ENCODE measurements around the gene SOX3. TPM values are rescaled to one million over a fixed set of nuclear protein-coding genes. Genes with fewer than 3 reads are reported as not detected.

Gene SOX3
- total RNA-seq (2014; rRNA removed; shearing (Covaris generic)) = not detected in 2 replicates

DNA sequence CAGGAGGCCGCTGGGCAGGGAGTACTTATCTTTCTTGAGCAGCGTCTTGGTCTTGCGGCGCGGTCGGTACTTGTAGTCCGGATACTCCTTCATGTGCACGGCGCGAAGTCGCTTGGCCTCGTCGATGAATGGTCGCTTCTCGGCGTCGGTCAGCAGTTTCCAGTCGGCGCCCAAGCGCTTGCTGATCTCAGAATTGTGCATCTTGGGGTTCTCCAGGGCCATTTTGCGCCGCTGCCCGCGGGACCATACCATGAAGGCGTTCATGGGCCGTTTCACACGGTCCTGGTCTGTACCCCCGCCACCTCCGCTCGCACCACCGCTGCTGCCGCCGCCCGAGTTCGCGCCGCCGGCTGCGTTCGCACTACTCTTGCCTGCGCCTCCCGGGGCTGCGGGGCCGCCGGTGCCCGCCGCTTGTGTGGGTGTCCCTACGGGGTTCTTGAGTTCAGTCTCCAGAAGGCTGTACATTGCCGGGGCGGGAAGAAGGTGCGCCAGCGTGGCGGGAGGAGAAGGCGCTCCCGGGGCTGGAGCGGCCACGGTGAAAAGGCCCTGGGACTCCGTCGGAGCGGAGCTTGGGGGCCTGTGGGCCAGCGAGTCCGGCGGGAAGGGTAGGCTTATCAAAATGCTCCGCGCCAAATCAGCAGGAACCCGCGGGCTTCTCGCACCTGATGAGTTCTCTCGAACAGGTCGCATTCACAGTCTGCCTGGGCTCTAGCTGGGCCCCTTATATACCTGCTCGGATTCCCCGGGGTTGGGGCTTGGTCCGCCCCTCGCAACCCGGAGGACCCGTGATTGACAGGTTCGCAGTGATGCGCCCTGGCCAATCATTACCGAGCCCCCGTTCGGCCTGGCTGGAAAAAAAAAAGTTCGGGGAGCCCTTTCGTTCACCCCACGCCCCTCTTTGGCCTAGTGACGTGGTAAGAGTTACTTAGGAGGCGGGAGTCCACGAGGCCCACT is at the start of gene SOX3:
Gene SOX3, minus strand, starts transcription at position 699 of the 954 bp plus-strand sequence. Its CDS starts 9 bp downstream, at position 690.
- DNase-seq (ENCODE audit: low spot score) = no peak

- DNase-seq (ENCODE audit: low spot score) = no peak
Measured at GRCh38 chrX:140548985-140549384, 44.1 kb upstream of the SOX3 start.

- DNase-seq (ENCODE audit: low spot score) = no peak
Measured at GRCh38 chrX:140526171-140526570, 21.3 kb upstream of the SOX3 start.

DNA sequence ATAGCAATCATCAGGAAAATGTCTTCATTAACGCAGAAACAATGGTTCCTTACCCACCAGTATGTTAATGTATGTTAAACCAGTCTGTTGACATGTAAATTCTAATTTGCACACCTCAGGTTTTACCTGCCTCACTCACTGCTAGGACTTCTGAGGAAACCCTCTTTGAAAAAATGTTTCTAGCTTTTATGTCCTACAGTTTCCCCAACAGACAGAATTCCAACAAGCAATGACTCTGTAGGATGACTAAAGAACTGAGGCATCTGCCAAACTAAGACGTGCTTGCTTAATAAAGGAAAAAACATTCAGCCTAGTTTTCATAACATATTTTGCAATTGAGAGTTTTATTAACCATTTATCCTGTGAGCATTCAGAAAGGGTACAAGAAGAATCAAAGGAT is 20.6 kb upstream of the SOX3 start:
- no peak for DNase-seq (ENCODE audit: low spot score)

- DNase-seq (ENCODE audit: low spot score) = no peak
Measured at GRCh38 chrX:140524556-140524955, 19.7 kb upstream of the SOX3 start.

GRCh38 chrX:140521393-140521792 is 16.5 kb upstream of the SOX3 start:
- no peak for DNase-seq (ENCODE audit: low spot score)

GRCh38 chrX:140514554-140514953 is 9.7 kb upstream of the SOX3 start:
- DNase-seq (ENCODE audit: low spot score) = no peak

GRCh38 chrX:140510895-140511295 is 6.0 kb upstream of the SOX3 start:
- no peak for DNase-seq (ENCODE audit: low spot score)

GRCh38 chrX:140510306-140510676 is 5.4 kb upstream of the SOX3 start:
- DNase-seq (ENCODE audit: low spot score) = no peak

- DNase-seq (ENCODE audit: low spot score) = no peak
Measured at GRCh38 chrX:140509468-140510305, 4.8 kb upstream of the SOX3 start.

DNA sequence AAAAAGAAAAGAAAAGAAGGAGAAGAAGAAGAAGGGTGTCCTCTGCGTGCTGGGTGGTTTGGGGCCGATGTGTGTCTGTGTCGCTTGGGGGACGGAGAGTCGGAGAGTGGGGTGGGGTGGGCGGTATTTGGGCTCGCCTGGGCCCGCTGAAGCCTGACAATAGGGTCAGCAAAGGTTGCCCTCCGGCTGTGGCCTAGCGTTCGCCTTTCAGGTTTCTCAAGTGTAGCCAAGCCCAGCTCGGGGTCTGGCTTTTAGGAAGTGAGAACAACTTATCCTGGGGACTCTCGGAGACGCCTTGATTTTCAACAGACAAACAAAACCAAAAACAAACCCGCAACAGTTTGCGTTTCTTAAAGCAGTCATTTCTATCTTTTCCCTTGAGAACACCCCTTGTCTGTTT is 4.1 kb upstream of the SOX3 start:
- no peak for DNase-seq (ENCODE audit: low spot score)

GRCh38 chrX:140507982-140508305 is 3.1 kb upstream of the SOX3 start:
- no peak for DNase-seq (ENCODE audit: low spot score)

DNA sequence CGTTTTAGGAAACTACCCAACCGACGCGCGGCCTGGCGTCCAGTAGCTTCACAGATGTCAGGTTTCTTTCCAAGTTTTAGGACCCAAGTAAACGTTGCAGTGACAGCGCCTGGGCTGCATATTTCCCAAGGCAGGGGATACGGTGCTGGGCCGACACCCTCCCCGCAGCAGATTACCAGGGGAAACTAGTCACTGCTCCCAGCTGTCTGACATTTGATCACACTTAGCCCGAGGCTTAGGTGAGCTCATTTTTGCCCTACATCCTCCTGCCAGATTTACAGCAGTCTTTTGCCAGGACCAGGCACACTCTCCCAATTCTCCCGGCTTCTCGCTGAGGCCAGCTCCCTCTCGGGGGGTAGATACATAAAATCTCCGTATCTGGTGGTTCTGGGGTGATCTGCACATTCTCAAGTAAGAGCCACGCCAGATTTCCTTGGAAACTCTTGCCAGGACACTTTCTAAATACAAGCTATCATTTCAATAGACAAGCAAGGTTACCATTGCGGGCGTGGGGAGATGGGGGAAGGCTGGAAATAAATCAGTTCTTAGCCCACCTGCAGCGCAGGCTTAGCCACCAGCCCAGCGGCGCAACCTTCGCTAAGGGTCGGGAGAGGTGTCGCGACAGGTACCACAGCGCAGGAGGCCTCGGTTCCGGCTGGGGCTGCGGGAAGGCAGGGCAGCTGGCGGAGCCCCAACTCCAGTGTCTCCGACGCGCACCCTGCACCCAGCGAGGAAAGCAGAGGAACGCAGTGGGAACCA is 2.5 kb upstream of the SOX3 start:
- DNase-seq (ENCODE audit: low spot score) = peak; percentile 8

GRCh38 chrX:140505421-140506337 is 810 bp upstream of the SOX3 start:
- DNase-seq (ENCODE audit: low spot score) = no peak

- DNase-seq (ENCODE audit: low spot score) = no peak
Measured at GRCh38 chrX:140503714-140504351, 1.0 kb downstream of the SOX3 start.

DNA sequence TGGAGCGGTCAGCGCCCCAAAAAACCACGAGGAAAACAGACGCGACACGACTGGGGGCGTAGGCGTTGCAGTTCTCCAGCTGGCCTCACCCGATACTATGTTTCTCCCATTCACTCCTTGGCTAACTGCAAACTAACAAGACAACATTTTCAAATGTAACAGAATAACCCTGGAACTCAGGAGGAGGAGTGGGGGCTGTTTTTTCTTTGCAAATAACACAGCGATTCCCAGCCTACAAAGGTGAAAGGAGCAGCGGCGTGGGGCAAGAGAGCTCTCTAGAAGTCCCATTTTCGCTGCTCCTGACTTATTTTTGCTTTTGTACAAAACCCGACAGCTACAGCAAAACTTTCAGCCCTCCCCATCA is 1.6 kb downstream of the SOX3 start:
- DNase-seq (ENCODE audit: low spot score) = no peak

GRCh38 chrX:140502491-140503237 is 2.2 kb downstream of the SOX3 start:
- DNase-seq (ENCODE audit: low spot score) = no peak

GRCh38 chrX:140501940-140502468 is 2.9 kb downstream of the SOX3 start:
- no peak for DNase-seq (ENCODE audit: low spot score)

GRCh38 chrX:140501321-140501720 is 3.5 kb downstream of the SOX3 start:
- no peak for DNase-seq (ENCODE audit: low spot score)

DNA sequence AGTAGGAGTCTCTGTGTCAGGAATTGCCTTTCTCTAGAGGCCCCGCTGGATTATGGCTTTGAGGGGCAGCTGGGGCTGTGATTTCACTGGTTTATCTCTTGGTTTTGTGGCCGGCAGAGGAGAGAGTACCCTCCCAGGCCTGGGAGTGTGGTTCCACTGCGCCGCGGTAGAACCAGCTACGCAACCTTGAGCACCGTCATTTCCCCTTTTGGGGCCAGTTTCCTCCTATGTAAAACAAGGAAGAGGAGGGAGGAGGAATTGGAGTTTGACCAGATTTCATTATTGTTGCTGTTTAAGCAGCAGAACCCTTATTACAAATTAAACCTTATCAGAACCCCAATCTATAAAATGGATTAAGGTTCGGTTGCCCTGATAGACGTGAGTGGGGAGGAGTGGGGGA is 4.4 kb downstream of the SOX3 start:
- no peak for DNase-seq (ENCODE audit: low spot score)

Data from H4 (cell line).